Peyer's patch (tissue), 4 donors: ENCODE results near the gene NME4.
"Not testable (repeated sequence)": the region's sequence is repeated elsewhere in the genome, so short reads cannot be mapped to it uniquely, and the experiment has no call there.

ENCODE experiments used
- POLR2A ChIP-seq, 2 donors: fragments of 450-650 bp; IDR thresholded peaks; one replicate each; pipeline ENCODE4 v1.5.1; 2017; ENCODE audit warnings: antibody characterized with exemption in 2 of 2, mild to moderate bottlenecking in 2 of 2, moderate library complexity in 2 of 2
- TF ChIP-seq, protein P1 (sequence below), 6 experiments: fragments of 450-650 bp in 4 of 6; fragments of 200-600 bp in 2 of 6; sonication (generic) in 1 of 6; IDR thresholded peaks; one replicate each; pipeline ENCODE4 v1.5.1; 2017 to 2019; ENCODE audit warnings: antibody characterized with exemption in 6 of 6, mild to moderate bottlenecking in 3 of 6, moderate library complexity in 1 of 6

- TF ChIP-seq, protein P1, sequence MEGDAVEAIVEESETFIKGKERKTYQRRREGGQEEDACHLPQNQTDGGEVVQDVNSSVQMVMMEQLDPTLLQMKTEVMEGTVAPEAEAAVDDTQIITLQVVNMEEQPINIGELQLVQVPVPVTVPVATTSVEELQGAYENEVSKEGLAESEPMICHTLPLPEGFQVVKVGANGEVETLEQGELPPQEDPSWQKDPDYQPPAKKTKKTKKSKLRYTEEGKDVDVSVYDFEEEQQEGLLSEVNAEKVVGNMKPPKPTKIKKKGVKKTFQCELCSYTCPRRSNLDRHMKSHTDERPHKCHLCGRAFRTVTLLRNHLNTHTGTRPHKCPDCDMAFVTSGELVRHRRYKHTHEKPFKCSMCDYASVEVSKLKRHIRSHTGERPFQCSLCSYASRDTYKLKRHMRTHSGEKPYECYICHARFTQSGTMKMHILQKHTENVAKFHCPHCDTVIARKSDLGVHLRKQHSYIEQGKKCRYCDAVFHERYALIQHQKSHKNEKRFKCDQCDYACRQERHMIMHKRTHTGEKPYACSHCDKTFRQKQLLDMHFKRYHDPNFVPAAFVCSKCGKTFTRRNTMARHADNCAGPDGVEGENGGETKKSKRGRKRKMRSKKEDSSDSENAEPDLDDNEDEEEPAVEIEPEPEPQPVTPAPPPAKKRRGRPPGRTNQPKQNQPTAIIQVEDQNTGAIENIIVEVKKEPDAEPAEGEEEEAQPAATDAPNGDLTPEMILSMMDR (IDR thresholded peaks at IDR 0.05) = not testable (repeated sequence)
- not testable (repeated sequence) for TF ChIP-seq POLR2A (IDR thresholded peaks at IDR 0.05)
These were observed 9.0 kb upstream of the NME4 start for GRCh38 chr16:387761-388666.
